ENCODE measurements around the gene CRYBB2. TPM values are rescaled to one million over a fixed set of nuclear protein-coding genes. Genes with fewer than 3 reads are reported as not detected.

CRYBB2 gene
- total and polyA plus RNA-seq, 2 donors = 0.68 TPM; not detected in 1

Other genes starting within 250 kb of the CRYBB2 start
- gene CRYBB3, start 19.8 kb upstream of the CRYBB2 start, total RNA-seq = 0.09 TPM
- gene CRYBB3, start 19.8 kb upstream of the CRYBB2 start, polyA plus RNA-seq = 1.2 TPM